NB4 (cell line): ENCODE data around the gene ZNF710.

Experiments
- CTCF ChIP-seq: IDR thresholded peaks from one replicate; pipeline ENCODE4 v1.5.1; 2012; ENCODE audit warnings: low read depth, low read length
- MYC ChIP-seq: IDR thresholded peaks from 2 replicates; pipeline ENCODE4 v1.6.1; 2011; ENCODE audit warnings: low read depth, low read length
- POLR2A ChIP-seq: IDR thresholded peaks from 2 replicates; pipeline ENCODE4 v1.6.1; 2011; ENCODE audit warnings: mild to moderate bottlenecking; ENCODE audit not compliant: insufficient read length; ENCODE audit errors: extremely low read depth
- TF ChIP-seq, protein P1 (sequence below): IDR thresholded peaks from 2 replicates; pipeline ENCODE4 v1.6.1; 2011; ENCODE audit warnings: low read depth, low read length

DNA sequence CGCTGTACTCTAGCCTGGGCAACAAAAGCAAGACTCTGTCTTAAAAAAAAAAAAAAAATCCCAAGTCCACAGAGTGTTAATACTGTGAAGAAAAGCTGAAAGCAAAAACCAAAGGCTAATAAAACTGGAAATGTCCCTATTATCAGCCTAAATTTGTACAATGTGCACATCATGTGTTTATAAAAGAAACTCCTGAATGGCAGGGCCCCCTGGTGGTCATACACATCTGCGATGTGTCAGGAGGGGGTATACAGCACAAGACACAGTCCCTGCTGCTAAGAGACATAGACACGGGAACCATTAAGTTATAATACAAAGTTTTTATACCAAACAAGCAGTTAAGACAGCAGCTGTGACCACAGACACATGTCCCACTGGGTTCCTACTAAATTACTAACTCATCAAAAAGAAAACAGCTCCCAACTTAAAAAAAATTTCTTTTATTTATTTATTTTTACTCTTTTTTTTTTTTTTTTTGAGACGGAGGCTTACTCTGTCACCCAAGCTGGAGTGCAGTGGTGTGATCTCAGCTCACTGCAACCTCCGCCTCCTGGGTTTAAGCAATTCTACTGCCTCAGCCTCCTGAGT, 70.2 kb downstream of the ZNF710 start:
- peak; percentile 87 for TF ChIP-seq CTCF
- TF ChIP-seq POLR2A, result no peak
- TF ChIP-seq, protein P1, sequence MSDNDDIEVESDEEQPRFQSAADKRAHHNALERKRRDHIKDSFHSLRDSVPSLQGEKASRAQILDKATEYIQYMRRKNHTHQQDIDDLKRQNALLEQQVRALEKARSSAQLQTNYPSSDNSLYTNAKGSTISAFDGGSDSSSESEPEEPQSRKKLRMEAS, result peak; percentile 92
- TF ChIP-seq MYC, result peak; percentile 90
